Heart left ventricle (tissue), 13 donors: ENCODE data around the gene OSBP2.

Experiments
- POLR2A ChIP-seq, 2 donors: fragments of 450-650 bp; IDR thresholded peaks; one replicate each; pipeline ENCODE4 v1.6.1; 2017; ENCODE audit warnings: antibody characterized with exemption in 2 of 2, mild to moderate bottlenecking in 2 of 2, moderate library complexity in 2 of 2
- TF ChIP-seq, protein P1 (sequence below), 12 donors: fragments of 200-600 bp; sonication (generic) in 4 of 12; IDR thresholded peaks; one replicate each; pipeline versions ENCODE4 v1.5.0 to v1.8.0; 2018 to 2022; ENCODE audit warnings: antibody characterized with exemption in 12 of 12, mild to moderate bottlenecking in 5 of 12
- donor health status: ischemic (EF 13 %, LVEDD 7.1; RV severe dilation, severe dysfunction).
- donor health status: DM: no; HTN: yes; CAD: no.
- donor health status: DM: no; HTN: no; CAD: no.
- donor health status: ischemic (EF 25% LVEDD 6.9; RV normal size, moderate dysfunction).
- donor health status: ischemic (EF 25% LVEDD 5.7; RV mildly dilated, moderate dysfunction).
- donor health status: ischemic (EF 35%, LVEDD 5.7; RV mildly dilated, moderate dysfunction).
- donor health status: nonischemic (EF 11% LVEDD 7.7; RV severe dilation, severe dysfunction).
- donor health status: DM: yes; HTN: yes; CAD: no.
- donor health status: PGD.
- donor health status: ischemic (EF 29% LVEDD 5.4; RV normal size, mild dysfunction).
- donor health status: nonischemic (EF 23%, LVEDD 6.1; RV moderate dilation, normal function).

DNA sequence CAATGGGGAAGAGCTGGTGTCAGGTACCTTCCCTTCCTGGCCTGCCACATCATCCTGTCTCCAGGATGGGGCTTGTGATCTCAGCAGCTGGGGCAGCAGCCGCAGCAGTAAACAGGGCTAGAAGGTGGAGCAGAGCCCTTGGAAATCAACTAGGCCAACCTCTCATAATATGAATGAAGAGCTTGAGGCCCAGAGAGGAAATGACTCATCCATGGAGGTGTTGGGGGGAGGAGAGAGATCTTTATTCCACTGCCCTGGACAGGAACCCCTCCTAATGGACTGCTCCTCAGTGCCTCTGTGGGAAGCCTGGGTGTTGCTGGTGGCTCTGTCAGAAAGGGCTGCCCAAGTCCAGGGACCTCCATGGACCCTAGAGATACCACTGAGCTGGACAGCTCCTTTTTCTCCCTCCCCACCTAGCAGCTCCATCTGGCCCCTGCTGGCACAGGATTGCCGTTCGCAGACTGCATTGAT is 111.8 kb downstream of the OSBP2 start:
- TF ChIP-seq, protein P1, sequence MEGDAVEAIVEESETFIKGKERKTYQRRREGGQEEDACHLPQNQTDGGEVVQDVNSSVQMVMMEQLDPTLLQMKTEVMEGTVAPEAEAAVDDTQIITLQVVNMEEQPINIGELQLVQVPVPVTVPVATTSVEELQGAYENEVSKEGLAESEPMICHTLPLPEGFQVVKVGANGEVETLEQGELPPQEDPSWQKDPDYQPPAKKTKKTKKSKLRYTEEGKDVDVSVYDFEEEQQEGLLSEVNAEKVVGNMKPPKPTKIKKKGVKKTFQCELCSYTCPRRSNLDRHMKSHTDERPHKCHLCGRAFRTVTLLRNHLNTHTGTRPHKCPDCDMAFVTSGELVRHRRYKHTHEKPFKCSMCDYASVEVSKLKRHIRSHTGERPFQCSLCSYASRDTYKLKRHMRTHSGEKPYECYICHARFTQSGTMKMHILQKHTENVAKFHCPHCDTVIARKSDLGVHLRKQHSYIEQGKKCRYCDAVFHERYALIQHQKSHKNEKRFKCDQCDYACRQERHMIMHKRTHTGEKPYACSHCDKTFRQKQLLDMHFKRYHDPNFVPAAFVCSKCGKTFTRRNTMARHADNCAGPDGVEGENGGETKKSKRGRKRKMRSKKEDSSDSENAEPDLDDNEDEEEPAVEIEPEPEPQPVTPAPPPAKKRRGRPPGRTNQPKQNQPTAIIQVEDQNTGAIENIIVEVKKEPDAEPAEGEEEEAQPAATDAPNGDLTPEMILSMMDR (IDR thresholded peaks at IDR 0.05), result no peak
- TF ChIP-seq POLR2A (IDR thresholded peaks at IDR 0.05), result no peak
